GM12878 (cell line): Measurements from ENCODE around the gene NGFR. TPM values are rescaled to one million over a fixed set of nuclear protein-coding genes. Genes with fewer than 3 reads are reported as not detected.

Experiments
- ATAC-seq: fragments of 200-7000 bp; cut with Tn5 transposase; 3 replicates; pipeline ENCODE4 v1.9.1; 2020; ENCODE audit warnings: mild to moderate bottlenecking, moderate library complexity
- BruUV-seq: library from RNA; stranded (reverse); fragments of 400-500 nt; replicated peaks from 2 replicates; lab custom pipeline; 2021; lab: Mats Ljungman, UMichigan
- CTCF ChIA-PET: fragments of 300-600 bp; sonication (Branson Sonifier 250); formaldehyde crosslinking; extraction: SDS; loops from one replicate; lab custom pipeline; 2021; ENCODE audit warnings: inconsistent platforms; lab: Yijun Ruan, JAX
- POLR2A ChIA-PET: fragments of 350-600 bp; formaldehyde crosslinking; extraction: SDS; loops from one replicate; lab custom pipeline; 2021; ENCODE audit warnings: inconsistent platforms; lab: Charles Lee
- RAD21 ChIA-PET: fragments of 300-600 bp; sonication (Branson Sonifier 250); formaldehyde crosslinking; loops from one replicate; lab custom pipeline; 2023; ENCODE audit warnings: antibody characterized with exemption; ENCODE audit not compliant: unreplicated experiment; lab: Charles Lee
- SMC1A ChIA-PET: fragments of 300-600 bp; sonication (Branson Sonifier 250); formaldehyde crosslinking; loops from one replicate; lab custom pipeline; 2023; ENCODE audit not compliant: unreplicated experiment, uncharacterized antibody; lab: Charles Lee
- DNase-seq: peaks from one replicate; pipeline ENCODE4 v3.0.0-alpha.2; 2011; ENCODE audit warnings: low read depth, low spot score
- FAIRE-seq: peaks from 3 replicates; lab custom pipeline; 2011; peaks lifted over from hg19 to GRCh38; lab: Jason Lieb, UNC
- H2AFZ ChIP-seq: 2 replicates; pipeline ENCODE4 v1.6.0; 2011; ENCODE audit warnings: low read depth, low read length, control low read depth; ENCODE audit not compliant: control insufficient read depth
- H3K27ac ChIP-seq: 2 replicates; pipeline ENCODE4 v1.5.1; 2011; ENCODE audit warnings: control low read depth; ENCODE audit not compliant: control insufficient read depth, insufficient read depth
- H3K27me3 ChIP-seq, 2 experiments: replicated peaks in 1 of 2; 2 replicates each; pipeline versions ENCODE4 v1.6.0 to v1.6.1; 2011; ENCODE audit warnings: low read length in 1 of 2; ENCODE audit not compliant: control insufficient read depth in 2 of 2, insufficient read depth in 2 of 2
- H3K36me3 ChIP-seq, 2 experiments: 2 replicates each; pipeline ENCODE4 v1.5.1; 2011; ENCODE audit warnings: low read length in 1 of 2; ENCODE audit not compliant: control insufficient read depth in 2 of 2, insufficient read depth in 2 of 2
- H3K4me1 ChIP-seq: 2 replicates; pipeline ENCODE4 v1.6.1; 2011; ENCODE audit warnings: mild to moderate bottlenecking, low read length, moderate library complexity, mixed read lengths; ENCODE audit not compliant: control insufficient read depth, insufficient read depth
- H3K4me2 ChIP-seq: 2 replicates; pipeline ENCODE4 v1.6.0; 2011; ENCODE audit warnings: control low read depth; ENCODE audit not compliant: control insufficient read depth, insufficient read depth
- H3K4me3 ChIP-seq: fragments of 200-600 bp; sonication (generic); 2 replicates; pipeline ENCODE4 v1.5.1; 2016
- H3K79me2 ChIP-seq: 2 replicates; pipeline ENCODE4 v1.6.0; 2011; ENCODE audit warnings: low read length; ENCODE audit not compliant: control insufficient read depth, insufficient read depth
- H3K9ac ChIP-seq: 2 replicates; pipeline ENCODE4 v1.8.0; 2011; ENCODE audit warnings: low read length, control low read depth, mixed read lengths; ENCODE audit not compliant: control insufficient read depth, insufficient read depth
- H3K9me3 ChIP-seq: replicated peaks from 3 replicates; pipeline ENCODE4 v1.5.1; 2011; ENCODE audit warnings: mild to moderate bottlenecking, low read length; ENCODE audit not compliant: control insufficient read depth, insufficient read depth
- H4K20me1 ChIP-seq: 2 replicates; pipeline ENCODE4 v1.6.0; 2011; ENCODE audit not compliant: control insufficient read depth, insufficient read depth
- CEBPB ChIP-seq, 2 experiments: fragments of 150-350 bp in 1 of 2; IDR thresholded peaks; 2 replicates each; pipeline ENCODE4 v1.6.1; 2012 to 2014; ENCODE audit warnings: low read depth in 2 of 2, low read length in 2 of 2, borderline replicate concordance in 1 of 2, inconsistent platforms in 1 of 2
- E4F1 ChIP-seq: fragments of 450-650 bp; IDR thresholded peaks from 2 replicates; pipeline ENCODE4 v1.6.1; 2018; ENCODE audit warnings: borderline replicate concordance, mild to moderate bottlenecking; ENCODE audit not compliant: partially characterized antibody
- HSF1 ChIP-seq: fragments of 150-350 bp; IDR thresholded peaks from 2 replicates; pipeline ENCODE4 v1.6.1; 2014; ENCODE audit warnings: mild to moderate bottlenecking, low read depth, low read length
- MYC ChIP-seq: IDR thresholded peaks from 2 replicates; pipeline ENCODE4 v1.6.1; 2011; ENCODE audit warnings: mild to moderate bottlenecking, low read length, moderate library complexity, inconsistent platforms; ENCODE audit not compliant: insufficient read depth, insufficient replicate concordance, insufficient read length, severe bottlenecking
- SPI1 ChIP-seq: IDR thresholded peaks from 2 replicates; pipeline ENCODE4 v1.6.1; 2011; ENCODE audit warnings: low read depth, mild to moderate bottlenecking, low read length, moderate library complexity, borderline replicate concordance; ENCODE audit not compliant: insufficient read depth
- USF1 ChIP-seq: IDR thresholded peaks from 2 replicates; pipeline ENCODE4 v1.6.1; 2011; ENCODE audit warnings: borderline replicate concordance, low read depth, mild to moderate bottlenecking, moderate library complexity, mixed read lengths, low read length; ENCODE audit not compliant: insufficient read depth; ENCODE audit errors: extremely low read length
- ZNF687 ChIP-seq: fragments of 450-650 bp; IDR thresholded peaks from 2 replicates; pipeline ENCODE4 v1.6.1; 2017; ENCODE audit warnings: mild to moderate bottlenecking, moderate library complexity
- ZSCAN29 ChIP-seq: fragments of 450-650 bp; IDR thresholded peaks from 2 replicates; pipeline ENCODE4 v1.6.1; 2017; ENCODE audit warnings: mild to moderate bottlenecking, moderate library complexity
- WGBS: methylation state at CpG from one replicate; pipeline ENCODE4 v1.1.6; 2016; ENCODE audit warnings: low lambda C conversion rate; ENCODE audit not compliant: insufficient replicate concordance, insufficient coverage; ENCODE audit errors: missing lambda C conversion rate; 5-methylcytosine and 5-hydroxymethylcytosine counted together
- in situ Hi-C: fragments of 300-500 bp; cut with MboI; formaldehyde crosslinking; loops from 9 replicates; pipeline ENCODE4 v1.14.3; 2018; ENCODE audit warnings: mixed read lengths
- intact Hi-C: fragments of 100-400 bp; cut with micrococcal nuclease; formaldehyde crosslinking; loops from one replicate; pipeline ENCODE4 v1.14.2; 2022; ENCODE audit not compliant: unreplicated experiment
- polyA plus RNA-seq, 11 experiments: library from polyadenylated mRNA; depleted of rRNA in 4 of 11; unstranded in 6 of 11; stranded (reverse) in 5 of 11; fragments of >200 nt; fragmentation: Nextera tagmentation in 4 of 11; fragmentation: Illumina TruSeq in 1 of 11; extraction: Ambion mirVana in 4 of 11; extraction: Trizol in 1 of 11; gene quantifications; 1 replicate in 1 of 11; 2 replicates in 10 of 11; pipeline versions ENCODE4 v1.2.1 to v1.2.3, GENCODE V29; 2011 to 2016; ENCODE audit warnings: inconsistent platforms in 2 of 11, missing spikeins in 2 of 11, low read depth in 1 of 11
- total RNA-seq, 4 experiments: library from RNA; depleted of rRNA in 3 of 4; stranded (reverse); fragments of >200 nt in 3 of 4; fragmentation: Illumina TruSeq in 1 of 4; extraction: Trizol in 1 of 4; gene quantifications; 2 replicates each; pipeline versions ENCODE4 v1.2.1 to v1.2.3, GENCODE V29; 2013 to 2021

Gene NGFR
- total and polyA plus RNA-seq, 10 of the 15 experiments (the other 5 are each of a cell fraction or from before 2014, with no cell fraction given) = 0.05 to 0.28 (median 0.08) TPM; not detected in 1

- TF ChIP-seq HSF1 (no peak), USF1 (no peak), MYC (no peak)
Measured at GRCh38 chr17:49469831-49470810, 25.0 kb upstream of the NGFR start (continued).

- H2AFZ ChIP-seq = no peak overlapping the region
- no peaks in the 10 kb centered on the region for H3K36me3 ChIP-seq
- POLR2A ChIA-PET = no interaction called here
- RAD21 ChIA-PET = no interaction called here
- H3K4me2 ChIP-seq = no peak overlapping the region
- H3K4me3 ChIP-seq = no peak overlapping the region
- no TSS peak for BruUV-seq
- H3K27ac ChIP-seq = no peak overlapping the region
- FAIRE-seq (no peak), ATAC-seq (no peak), DNase-seq (no peak)
- 23% methylated on average over 13 of the region's 13 CpGs for WGBS
- H3K9ac ChIP-seq = no peak overlapping the region
- CTCF ChIA-PET = no interaction called here
- H3K79me2 ChIP-seq = no peaks in the 10 kb centered on the region
- in situ Hi-C loops (no loop called here), intact Hi-C loops (no loop called here)
- H4K20me1 ChIP-seq = no peaks in the 10 kb centered on the region
- peaks cover 12% of the 10 kb centered on the region; the same call in 2 of the 3 replicates for H3K9me3 ChIP-seq
- SMC1A ChIA-PET = interaction anchor here (1.1 kb wide), 1 partner anchor 9 kb away, joined by 3 read pairs; no protein-coding TSS in a partner anchor
- H3K4me1 ChIP-seq = no peaks in the 10 kb centered on the region
- H3K27me3 ChIP-seq = peaks cover 16 to 17% of the 10 kb centered on the region in 2 experiments; a peak in 3 of 4 replicates
- TF ChIP-seq ZSCAN29 (no peak), ZNF687 (no peak), CEBPB (IDR thresholded peaks at IDR 0.05; ENCODE audit: borderline replicate concordance in 1 of 2, low read depth in 2 of 2, low read length in 2 of 2) (no peak), E4F1 (no peak), SPI1 (no peak)
Measured at GRCh38 chr17:49471089-49471683, 23.9 kb upstream of the NGFR start.
